Hepatic stellate cell (primary cell): Measurements from ENCODE around the gene FREM2.

Experiments used
- DNase-seq: peaks from one replicate; pipeline ENCODE4 v3.0.0; 2011; ENCODE audit warnings: low spot score

Gene FREM2

GRCh38 chr13:38685974-38686576, 802 bp upstream of the FREM2 start:
- no peak for DNase-seq

GRCh38 chr13:38687246-38688229, 661 bp downstream of the FREM2 start:
- no peak for DNase-seq

DNA sequence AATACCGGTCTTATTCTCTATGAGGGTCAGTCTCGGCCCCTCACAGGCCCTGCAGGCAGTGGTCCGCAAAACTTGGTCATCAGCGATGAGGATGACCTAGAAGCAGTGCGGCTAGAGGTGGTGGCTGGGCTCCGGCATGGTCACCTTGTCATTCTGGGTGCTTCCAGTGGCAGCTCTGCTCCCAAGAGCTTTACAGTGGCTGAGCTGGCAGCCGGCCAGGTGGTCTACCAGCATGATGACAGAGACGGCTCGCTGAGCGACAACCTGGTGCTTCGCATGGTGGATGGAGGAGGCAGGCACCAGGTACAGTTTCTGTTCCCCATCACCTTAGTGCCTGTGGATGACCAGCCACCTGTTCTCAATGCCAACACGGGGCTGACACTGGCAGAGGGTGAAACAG, 1.8 kb downstream of the FREM2 start:
- no peak for DNase-seq

DNA sequence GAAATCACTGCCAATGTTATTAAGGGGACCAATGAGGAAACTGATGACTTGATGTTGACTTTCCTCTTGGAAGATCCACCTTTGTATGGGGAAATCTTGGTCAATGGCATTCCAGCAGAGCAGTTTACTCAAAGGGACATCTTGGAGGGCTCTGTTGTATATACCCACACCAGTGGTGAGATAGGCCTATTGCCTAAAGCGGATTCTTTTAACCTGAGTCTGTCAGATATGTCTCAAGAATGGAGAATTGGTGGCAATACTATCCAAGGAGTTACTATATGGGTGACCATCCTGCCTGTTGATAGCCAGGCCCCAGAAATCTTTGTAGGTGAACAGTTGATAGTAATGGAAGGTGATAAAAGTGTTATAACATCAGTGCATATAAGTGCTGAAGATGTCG, 3.4 kb downstream of the FREM2 start:
- DNase-seq: no peak

DNA sequence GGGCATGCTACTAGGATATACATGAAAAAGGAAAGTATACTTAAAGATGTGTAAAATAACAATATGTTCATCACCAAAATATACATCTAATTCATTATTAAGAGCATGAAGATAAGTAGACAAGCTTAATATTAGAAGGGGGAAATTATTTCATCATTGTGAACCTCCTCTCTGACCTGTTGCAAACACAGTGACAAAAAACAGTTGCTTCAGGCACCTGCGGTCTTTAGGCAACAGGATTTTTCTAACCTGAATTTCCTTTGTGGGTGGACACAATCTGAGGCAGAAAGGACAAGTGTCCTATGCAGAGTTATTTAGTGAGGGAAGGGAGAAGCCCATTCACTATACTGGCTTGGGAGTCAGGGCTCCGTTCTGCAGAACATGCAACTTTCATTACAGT, 6.3 kb downstream of the FREM2 start:
- no peak for DNase-seq

GRCh38 chr13:38693641-38694040, 6.8 kb downstream of the FREM2 start:
- DNase-seq: no peak

DNA sequence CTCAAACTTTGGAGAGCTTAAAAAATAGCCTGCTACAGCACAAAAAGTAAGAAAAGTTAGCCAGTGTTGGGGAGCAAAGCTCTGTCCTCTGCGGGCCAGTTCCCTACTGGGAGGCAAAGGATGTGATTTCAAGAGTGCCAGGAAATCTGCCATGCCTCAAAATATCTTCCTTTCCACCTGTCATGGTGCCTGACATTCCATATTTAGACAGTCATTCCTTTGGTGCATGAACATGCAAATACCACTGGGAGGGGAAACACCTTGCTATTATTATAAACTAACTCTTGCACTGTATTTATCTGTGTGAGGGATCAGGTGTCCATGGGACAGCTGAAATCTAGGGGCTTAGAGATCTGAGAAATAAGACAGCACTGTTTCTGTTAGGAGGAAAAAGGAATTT, 10.3 kb downstream of the FREM2 start:
- no peak for DNase-seq

DNA sequence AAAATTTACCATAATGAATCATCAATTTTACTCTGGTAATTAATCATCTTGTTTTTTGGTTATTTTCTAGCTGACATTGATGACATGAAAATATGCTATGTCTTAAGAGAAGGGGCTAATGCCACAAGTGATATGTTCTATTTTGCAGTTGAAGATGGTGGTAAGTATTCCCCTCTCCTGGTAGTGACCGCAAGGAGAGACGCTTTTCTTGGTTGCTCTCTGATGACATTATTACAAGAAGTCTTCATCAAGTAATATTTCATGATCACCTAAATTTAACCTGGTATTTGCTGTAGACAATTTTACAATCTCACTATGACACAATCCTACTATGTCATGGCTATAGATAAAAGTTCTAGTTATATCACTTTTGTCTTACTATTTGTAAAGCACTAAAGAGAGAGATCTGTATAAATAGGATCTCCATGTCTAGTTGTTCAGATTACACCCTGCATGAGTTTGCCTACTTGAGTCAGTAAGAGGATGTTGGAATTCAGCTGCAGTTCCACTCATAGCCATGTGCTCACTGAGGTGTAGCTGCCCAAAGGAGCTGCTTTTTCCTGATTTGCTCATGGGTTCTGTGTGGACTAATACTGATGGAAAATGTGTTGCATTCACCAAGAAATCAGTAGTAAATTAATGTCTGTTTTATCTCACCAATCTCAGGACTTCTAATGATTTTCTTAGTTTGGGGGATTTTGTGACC, 10.9 kb downstream of the FREM2 start:
- DNase-seq: no peak

DNA sequence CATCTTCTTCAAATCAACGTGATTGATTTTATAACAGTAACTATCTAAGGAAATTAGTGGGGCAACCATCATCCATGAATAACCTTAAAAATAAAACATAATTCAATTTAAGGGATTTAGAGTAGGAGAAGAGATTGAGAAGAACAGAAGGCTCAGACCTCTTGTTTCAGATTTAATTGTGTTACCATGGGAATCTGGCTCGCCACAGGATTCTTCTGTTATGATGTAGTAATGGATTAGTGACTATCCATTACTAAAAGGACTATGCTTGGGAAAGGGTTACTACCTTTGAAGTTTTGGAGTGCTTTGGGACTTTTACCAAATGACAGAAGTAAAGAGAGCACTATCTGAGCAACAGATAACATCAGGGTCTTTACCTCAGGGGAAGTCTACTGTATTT, 13.2 kb downstream of the FREM2 start:
- DNase-seq: no peak

GRCh38 chr13:38702669-38703068, 15.8 kb downstream of the FREM2 start:
- DNase-seq: no peak

GRCh38 chr13:38703255-38703654, 16.4 kb downstream of the FREM2 start:
- DNase-seq: no peak

- DNase-seq: no peak
These were observed 18.5 kb downstream of the FREM2 start for GRCh38 chr13:38705365-38705764.

GRCh38 chr13:38707460-38707859, 20.6 kb downstream of the FREM2 start:
- DNase-seq: no peak

DNA sequence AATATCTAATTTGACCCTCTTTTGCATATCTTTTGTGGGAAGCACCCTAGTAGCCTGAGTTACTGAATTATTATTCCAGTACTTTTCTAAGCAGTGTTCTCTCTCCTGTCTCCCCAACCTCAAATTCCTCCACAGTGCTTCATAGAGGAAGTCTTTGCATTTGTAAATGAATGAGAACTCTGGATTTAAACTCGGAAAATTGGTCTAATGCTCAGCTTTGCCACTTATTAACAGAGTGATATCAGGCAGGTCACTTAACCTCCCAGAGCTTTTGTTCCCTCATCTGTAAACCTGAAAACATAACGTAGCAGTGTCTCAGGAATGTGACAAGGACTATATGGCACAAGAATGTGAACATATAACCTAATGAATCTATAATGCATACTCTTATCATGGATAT, 26.2 kb downstream of the FREM2 start:
- no peak for DNase-seq

GRCh38 chr13:38718374-38718773, 31.5 kb downstream of the FREM2 start:
- DNase-seq: no peak

- DNase-seq: no peak
These were observed 43.5 kb downstream of the FREM2 start for GRCh38 chr13:38730332-38730731.

- no peak for DNase-seq
These were observed 46.3 kb downstream of the FREM2 start for GRCh38 chr13:38733146-38733545.

DNA sequence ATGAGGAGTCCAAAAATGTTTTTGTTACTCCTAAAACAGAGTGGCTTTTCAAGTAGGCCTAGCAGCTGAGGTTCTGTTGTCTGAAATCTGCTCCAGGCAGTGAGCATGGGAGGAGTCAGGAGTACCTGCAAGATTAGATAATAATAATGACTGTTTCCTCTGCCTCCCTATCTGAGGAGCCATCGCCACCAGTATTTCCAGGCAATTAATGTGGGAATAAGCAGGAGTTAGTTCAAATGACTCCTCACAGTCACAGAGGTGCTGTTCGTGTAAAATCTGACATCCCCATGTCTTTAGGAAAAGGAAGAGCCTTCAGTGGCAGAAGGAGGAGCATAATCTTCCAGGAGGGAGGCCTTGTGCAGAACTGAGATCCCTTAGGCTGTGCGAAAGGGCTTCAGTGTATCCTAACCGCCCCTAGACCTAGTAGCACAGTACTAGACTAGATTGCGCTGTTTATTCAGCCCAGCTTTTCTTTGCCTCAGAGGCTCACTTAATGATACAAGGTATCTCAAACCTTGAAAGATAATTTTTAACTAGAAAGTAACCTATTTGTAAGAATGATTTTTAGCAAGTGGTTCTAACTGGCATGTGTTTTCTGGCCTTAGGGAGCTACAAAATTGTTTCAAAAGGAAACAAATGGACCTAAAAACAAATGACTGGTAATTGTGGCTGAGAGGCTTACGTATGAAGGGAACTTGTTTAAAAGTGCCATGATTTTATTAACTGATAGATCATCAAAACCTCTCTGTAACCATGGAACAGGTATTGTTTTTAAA, 49.0 kb downstream of the FREM2 start:
- DNase-seq: no peak

- no peak for DNase-seq
These were observed 56.6 kb downstream of the FREM2 start for GRCh38 chr13:38743466-38743865.

DNA sequence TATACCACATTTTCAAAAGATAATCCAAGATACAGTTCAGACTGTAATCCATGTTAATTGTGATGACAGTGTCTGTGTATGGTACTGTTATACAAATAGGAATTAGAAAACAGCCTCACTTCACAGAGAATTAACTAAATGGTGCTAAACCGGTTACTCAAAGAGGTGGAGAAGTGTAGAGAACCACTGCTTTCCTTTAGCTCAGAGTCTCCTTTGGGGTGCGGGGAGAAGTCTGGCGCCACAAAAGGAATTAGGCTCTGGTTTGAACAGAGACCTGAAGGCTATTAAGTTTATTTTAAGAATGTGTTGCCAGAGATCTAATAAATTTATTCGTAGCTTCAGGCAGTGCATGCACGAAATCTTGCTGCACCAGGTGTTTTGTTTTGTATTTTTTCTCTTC, 65.8 kb downstream of the FREM2 start:
- no peak for DNase-seq

- no peak for DNase-seq
These were observed 67.0 kb downstream of the FREM2 start for GRCh38 chr13:38753878-38754277.

- DNase-seq: no peak
These were observed 68.9 kb downstream of the FREM2 start for GRCh38 chr13:38755793-38756192.
